Activated CD4-positive, alpha-beta T cell treated with anti-CD3 and anti-CD28 coated beads for 36 hours (primary cell): ENCODE results near the gene HEATR5B. TPM values are rescaled to one million over a fixed set of nuclear protein-coding genes. Genes with fewer than 3 reads are reported as not detected.
A peak's percentile ranks its signal among the peaks of the same experiment; 100 is the strongest.
"Not testable (repeated sequence)": the region's sequence is repeated elsewhere in the genome, so short reads cannot be mapped to it uniquely, and the experiment has no call there.

Experiments used
- ATAC-seq: fragments of 200-7000 bp; cut with Tn5 transposase; one replicate; pipeline ENCODE4 v1.10.0; 2021; ENCODE audit warnings: mild to moderate bottlenecking, moderate library complexity
- CTCF ChIA-PET: fragments of 350-600 bp; sonication (Branson Sonifier 250); formaldehyde crosslinking; loops from one replicate; lab custom pipeline; 2021; ENCODE audit warnings: antibody characterized with exemption; lab: Charles Lee
- POLR2A ChIA-PET: fragments of 350-600 bp; sonication (Branson Sonifier 250); formaldehyde crosslinking; loops from one replicate; lab custom pipeline; 2021; ENCODE audit warnings: antibody characterized with exemption, inconsistent platforms; lab: Charles Lee
- DNase-seq: peaks from one replicate; pipeline ENCODE4 v3.0.0-alpha.2; 2020
- H3K27ac Mint-ChIP-seq: one replicate; pipeline ENCODE4 v1.8.0; 2021; ENCODE audit warnings: mixed read lengths
- H3K27me3 Mint-ChIP-seq: one replicate; pipeline ENCODE4 v1.8.0; 2021; ENCODE audit warnings: mixed read lengths
- H3K36me3 Mint-ChIP-seq: one replicate; pipeline ENCODE4 v1.8.0; 2021; ENCODE audit warnings: low read depth, mixed read lengths
- H3K4me1 Mint-ChIP-seq: one replicate; pipeline ENCODE4 v1.8.0; 2021; ENCODE audit warnings: mixed read lengths
- H3K4me3 Mint-ChIP-seq: one replicate; pipeline ENCODE4 v1.8.0; 2021; ENCODE audit warnings: mild to moderate bottlenecking, moderate library complexity, mixed read lengths
- H3K9me3 Mint-ChIP-seq: one replicate; pipeline ENCODE4 v1.8.0; 2021; ENCODE audit warnings: low read depth, mixed read lengths
- intact Hi-C, 2 experiments: fragments of 100-400 bp; cut with DNase I in 1 of 2; cut with micrococcal nuclease in 1 of 2; formaldehyde crosslinking; loops; one replicate each; pipeline versions ENCODE4 v1.14.2 to v1.15.1; 2022 to 2024; cut with DNase I, micrococcal nuclease
- total RNA-seq, 2 experiments: library from RNA; stranded (reverse); gene quantifications; one replicate each; pipeline ENCODE4 v1.2.3, GENCODE V29; 2021

The HEATR5B gene
- total RNA-seq, 2 experiments from 2014 or later = 15.2 TPM

GRCh38 chr2:36960773-36961172 is 123.4 kb downstream of the HEATR5B start:
- peaks cover 17% of the 10 kb centered on the region for H3K36me3 Mint-ChIP-seq
- CTCF ChIA-PET = interaction anchor here (0.5 kb wide), 1 partner anchor 1136 kb away, joined by 3 read pairs; no protein-coding TSS in a partner anchor

DNA sequence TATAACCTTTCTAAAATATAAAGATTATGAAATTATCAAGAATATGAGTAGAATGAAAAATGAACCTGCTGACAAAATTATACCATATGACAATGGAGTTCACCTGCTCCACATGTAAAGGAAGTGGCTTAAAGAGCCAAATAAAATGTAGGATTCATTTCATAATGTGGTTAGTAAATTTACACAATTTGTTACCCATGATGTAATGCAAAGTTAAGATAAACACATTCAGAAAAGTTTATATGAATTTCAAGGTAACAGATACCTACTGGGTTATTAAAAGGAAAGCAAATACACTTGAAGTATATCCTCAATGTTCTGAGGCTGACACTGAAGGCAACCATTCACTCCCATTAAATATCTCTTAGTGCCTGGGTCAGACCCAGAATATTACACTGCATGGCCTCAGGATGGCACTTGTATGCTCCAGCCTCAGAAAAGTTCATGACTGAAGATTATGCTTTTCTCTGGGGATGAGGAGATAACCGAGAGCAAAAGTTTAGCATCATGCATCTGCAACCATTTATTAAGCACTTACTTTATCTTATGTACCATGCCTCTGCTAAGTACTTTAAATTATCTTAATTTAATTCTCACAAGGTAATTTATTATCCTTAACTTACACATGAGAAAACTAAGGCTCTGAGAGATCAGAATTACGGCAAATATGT is 124.0 kb downstream of the HEATR5B start:
- no peaks in the 10 kb centered on the region for H3K9me3 Mint-ChIP-seq
- no peak for ATAC-seq
- POLR2A ChIA-PET = no interaction called here
- H3K27ac Mint-ChIP-seq = no peak overlapping the region
- H3K36me3 Mint-ChIP-seq = peaks cover 15% of the 10 kb centered on the region
- no peaks in the 10 kb centered on the region for H3K27me3 Mint-ChIP-seq
- intact Hi-C loops = no loop called here
- H3K4me1 Mint-ChIP-seq = peaks cover 70% of the 10 kb centered on the region
- CTCF ChIA-PET = interaction anchor here (0.5 to 0.6 kb wide), 2 partner anchors 1137 to 1775 kb away, joined by 3 read pairs; no protein-coding TSS in a partner anchor
- no peak overlapping the region for H3K4me3 Mint-ChIP-seq
- DNase-seq = no peak

More at GRCh38 chr2:36960773-36961172, 123.4 kb downstream of the HEATR5B start:
- POLR2A ChIA-PET = no interaction called here
- Mint-ChIP-seq H3K27me3 (no peaks in the 10 kb centered on the region), H3K4me1 (peaks cover 72% of the 10 kb centered on the region), H3K27ac (no peak overlapping the region), H3K9me3 (no peaks in the 10 kb centered on the region), H3K4me3 (no peak overlapping the region)
- DNase-seq (no peak), ATAC-seq (no peak)
- intact Hi-C loops = no loop called here

DNA sequence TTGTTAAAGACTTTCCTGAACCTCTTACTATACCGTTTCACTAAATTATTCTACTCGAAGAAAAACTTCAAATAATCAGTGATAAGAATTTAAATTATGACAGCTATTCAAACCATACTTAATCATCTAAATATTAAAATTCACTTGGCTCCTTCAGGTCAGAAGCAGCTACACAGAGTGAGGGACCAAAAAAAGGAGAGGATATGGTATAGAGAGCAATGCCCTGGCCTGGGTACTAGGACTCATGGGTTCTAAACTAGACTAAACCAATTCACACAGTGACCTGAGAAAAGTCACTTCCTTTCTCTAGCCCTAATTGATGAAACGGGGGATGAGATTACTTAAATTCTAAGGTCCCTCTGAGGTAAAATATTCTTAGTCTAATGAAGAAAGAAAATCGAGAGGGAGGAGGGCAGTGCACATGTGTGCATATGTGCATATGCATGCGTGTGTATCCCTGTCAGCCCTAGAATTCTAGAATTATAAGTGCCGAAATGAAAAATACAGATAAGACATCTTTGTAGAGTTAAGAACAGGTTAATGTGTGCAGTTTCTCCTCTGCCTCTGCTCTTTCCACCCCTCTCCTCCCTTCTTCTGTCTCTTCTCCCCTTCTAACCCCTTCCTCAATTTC is 129.1 kb downstream of the HEATR5B start:
- no peak for ATAC-seq
- H3K27me3 Mint-ChIP-seq = no peaks in the 10 kb centered on the region
- H3K4me1 Mint-ChIP-seq = peaks cover 51% of the 10 kb centered on the region
- peaks cover 12% of the 10 kb centered on the region for H3K36me3 Mint-ChIP-seq
- ChIA-PET CTCF (no interaction called here), POLR2A (no interaction called here)
- intact Hi-C loops = no loop called here
- no peak overlapping the region for H3K27ac Mint-ChIP-seq
- H3K9me3 Mint-ChIP-seq = no peaks in the 10 kb centered on the region
- no peak for DNase-seq
- no peak overlapping the region for H3K4me3 Mint-ChIP-seq

DNA sequence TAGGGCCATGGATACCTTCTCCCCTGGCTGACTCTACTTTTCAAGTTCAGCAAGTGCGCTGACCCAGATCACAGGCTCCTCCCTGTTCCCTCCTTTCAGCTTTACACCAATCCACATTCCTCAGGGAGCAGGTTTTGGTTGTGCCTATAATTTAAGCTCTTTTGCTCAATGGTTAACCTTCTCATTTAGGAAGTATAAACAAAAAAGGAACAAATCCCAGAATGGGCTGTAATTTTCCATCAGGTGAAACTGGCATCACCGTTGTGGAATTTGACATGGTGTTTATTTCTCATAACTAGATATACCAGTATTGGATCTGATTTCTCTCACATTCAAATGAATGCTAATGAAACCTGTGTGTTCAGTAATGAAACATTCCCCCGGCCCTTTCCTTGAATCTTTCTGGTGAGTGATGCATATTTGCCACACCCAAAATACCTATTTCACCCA is 131.4 kb downstream of the HEATR5B start:
- ChIA-PET POLR2A (no interaction called here), CTCF (no interaction called here)
- Mint-ChIP-seq H3K36me3 (peaks cover 9% of the 10 kb centered on the region), H3K4me3 (no peak overlapping the region), H3K27me3 (no peaks in the 10 kb centered on the region), H3K9me3 (no peaks in the 10 kb centered on the region), H3K4me1 (peaks cover 41% of the 10 kb centered on the region), H3K27ac (no peak overlapping the region)
- intact Hi-C loops = no loop called here
- ATAC-seq (no peak), DNase-seq (no peak)

DNA sequence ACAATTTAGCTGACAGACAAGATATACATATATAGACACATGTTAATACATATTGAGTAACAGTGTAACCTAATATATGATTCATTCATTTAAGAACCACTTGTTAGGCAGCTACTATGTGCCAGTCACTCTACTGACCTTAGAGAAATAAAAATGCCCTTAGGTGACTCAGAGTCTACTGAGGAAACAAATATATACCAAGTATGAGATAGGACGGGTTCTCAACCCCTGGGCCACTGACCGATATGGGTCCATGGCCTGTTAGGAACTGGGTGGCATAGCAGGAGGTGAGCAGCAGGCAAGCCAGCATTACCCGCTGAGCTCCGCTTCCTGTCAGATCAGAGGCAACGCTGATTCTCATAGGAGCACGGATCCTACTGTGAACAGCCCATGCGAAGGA is 132.6 kb downstream of the HEATR5B start:
- no peak overlapping the region for H3K4me3 Mint-ChIP-seq
- no peaks in the 10 kb centered on the region for H3K9me3 Mint-ChIP-seq
- DNase-seq (no peak), ATAC-seq (peak; percentile 33)
- intact Hi-C loops = no loop called here
- H3K4me1 Mint-ChIP-seq = peaks cover 36% of the 10 kb centered on the region
- ChIA-PET POLR2A (no interaction called here), CTCF (interaction anchor here (0.5 to 0.6 kb wide), 2 partner anchors 30 to 104 kb away, joined by 3 to 6 read pairs; no protein-coding TSS in a partner anchor)
- H3K27me3 Mint-ChIP-seq = no peaks in the 10 kb centered on the region
- H3K27ac Mint-ChIP-seq = no peak overlapping the region
- peaks cover 4% of the 10 kb centered on the region for H3K36me3 Mint-ChIP-seq

DNA sequence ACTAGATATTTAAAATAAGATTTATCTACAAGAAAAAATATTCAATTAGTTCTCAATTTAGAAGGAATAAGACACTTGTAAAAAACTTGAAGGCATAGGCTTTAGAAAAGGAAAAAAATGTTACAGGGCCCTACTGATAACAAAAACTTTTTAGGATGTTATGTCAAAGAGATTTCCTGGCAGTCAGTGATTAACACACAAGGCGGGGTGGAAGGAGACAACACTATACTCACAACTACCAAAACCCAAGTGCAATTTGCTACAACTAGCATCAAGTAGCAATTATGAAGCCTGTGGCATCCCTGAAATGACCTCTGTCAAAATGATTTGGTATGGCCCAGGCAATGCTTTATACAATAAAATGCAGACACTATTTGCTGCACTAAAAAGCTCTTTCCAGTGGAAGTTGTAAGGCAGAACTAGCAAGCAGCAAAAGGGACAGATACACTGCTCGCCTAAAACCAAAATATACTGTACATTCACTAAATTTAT is 133.1 kb downstream of the HEATR5B start:
- DNase-seq (no peak), ATAC-seq (no peak)
- ChIA-PET CTCF (interaction anchor here (0.5 kb wide), 1 partner anchor 30 kb away, joined by 6 read pairs; no protein-coding TSS in a partner anchor), POLR2A (interaction anchor here (0.9 kb wide), 1 partner anchor 10 kb away, joined by 7 read pairs; no protein-coding TSS in a partner anchor)
- Mint-ChIP-seq H3K4me3 (no peak overlapping the region), H3K36me3 (peaks cover 4% of the 10 kb centered on the region), H3K27ac (no peak overlapping the region), H3K4me1 (peaks cover 33% of the 10 kb centered on the region), H3K27me3 (no peaks in the 10 kb centered on the region), H3K9me3 (no peaks in the 10 kb centered on the region)
- intact Hi-C loops = no loop called here

DNA sequence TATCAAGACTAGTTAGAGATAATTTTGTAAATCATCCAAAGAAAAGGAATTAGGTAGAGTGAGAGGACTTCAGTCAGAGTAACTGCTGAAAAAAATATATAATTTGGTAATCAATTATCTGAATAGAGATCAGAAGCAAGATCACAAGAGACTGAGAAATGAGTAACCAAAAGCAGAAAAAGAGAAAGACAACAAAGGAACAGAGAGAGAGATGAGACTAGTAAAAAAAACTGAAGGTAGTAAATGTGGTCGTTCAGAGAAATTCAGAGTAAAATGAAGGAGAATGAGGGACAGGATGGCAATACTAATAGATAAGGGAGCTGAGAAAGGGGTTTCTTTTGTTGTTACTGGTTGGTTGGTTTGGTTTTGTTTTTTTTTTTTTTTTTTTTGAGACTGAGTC is 134.3 kb downstream of the HEATR5B start:
- no peak overlapping the region for H3K4me3 Mint-ChIP-seq
- peak overlapping the region; percentile 79 for H3K27ac Mint-ChIP-seq
- H3K27me3 Mint-ChIP-seq = no peaks in the 10 kb centered on the region
- H3K36me3 Mint-ChIP-seq = peaks cover 4% of the 10 kb centered on the region
- ATAC-seq (peak; percentile 33), DNase-seq (no peak)
- peaks cover 30% of the 10 kb centered on the region for H3K4me1 Mint-ChIP-seq
- H3K9me3 Mint-ChIP-seq = no peaks in the 10 kb centered on the region
- CTCF ChIA-PET = no interaction called here
- intact Hi-C loops = no loop called here
- POLR2A ChIA-PET = no interaction called here

DNA sequence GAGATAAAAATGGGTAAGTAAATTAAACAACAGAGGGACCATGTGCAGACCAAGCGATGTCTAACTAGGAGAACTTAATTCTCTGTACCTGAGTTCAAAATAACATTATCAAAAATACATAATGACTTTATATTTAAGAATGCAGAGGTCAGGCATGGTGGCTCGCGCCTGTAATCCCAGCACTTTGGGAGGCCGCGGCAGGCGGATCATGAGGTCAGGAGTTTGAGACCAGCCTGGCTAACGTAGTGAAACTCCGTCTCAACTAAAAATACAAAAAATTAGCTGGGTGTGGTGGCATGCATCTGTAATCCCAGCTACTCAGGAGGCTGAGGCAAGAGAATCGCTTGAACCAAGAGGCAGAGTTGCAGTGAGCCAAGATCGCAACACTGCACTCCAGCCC is 138.9 kb downstream of the HEATR5B start:
- H3K27me3 Mint-ChIP-seq, ATAC-seq, H3K36me3 Mint-ChIP-seq: not testable (repeated sequence)

GRCh38 chr2:36941867-36942266 is 142.3 kb downstream of the HEATR5B start:
- intact Hi-C loops = no loop called here
- Mint-ChIP-seq H3K9me3 (no peaks in the 10 kb centered on the region), H3K27ac (no peak overlapping the region), H3K4me1 (peaks cover 4% of the 10 kb centered on the region), H3K4me3 (no peak overlapping the region), H3K27me3 (no peaks in the 10 kb centered on the region), H3K36me3 (no peaks in the 10 kb centered on the region)
- ATAC-seq (no peak), DNase-seq (no peak)
- ChIA-PET POLR2A (interaction anchor here (1.1 kb wide), 1 partner anchor 9 kb away, joined by 7 read pairs; no protein-coding TSS in a partner anchor), CTCF (interaction anchor here (0.9 kb wide), 1 partner anchor 17 kb away, joined by 3 read pairs; no protein-coding TSS in a partner anchor)

More for the DNA sequence above, 138.9 kb downstream of the HEATR5B start:
- H3K27ac Mint-ChIP-seq, POLR2A ChIA-PET, H3K9me3 Mint-ChIP-seq, H3K4me3 Mint-ChIP-seq, DNase-seq, intact Hi-C loops: not testable (repeated sequence)
- peaks cover 12% of the 10 kb centered on the region for H3K4me1 Mint-ChIP-seq
- CTCF ChIA-PET = interaction anchor here (0.6 kb wide), 1 partner anchor 14 kb away, joined by 4 read pairs; no protein-coding TSS in a partner anchor

- H3K36me3 Mint-ChIP-seq, intact Hi-C loops, CTCF ChIA-PET, H3K4me3 Mint-ChIP-seq, H3K27me3 Mint-ChIP-seq, POLR2A ChIA-PET, H3K9me3 Mint-ChIP-seq, ATAC-seq, H3K27ac Mint-ChIP-seq, DNase-seq: not testable (repeated sequence)
- H3K4me1 Mint-ChIP-seq = peaks cover 13% of the 10 kb centered on the region
These were observed 147.6 kb downstream of the HEATR5B start for GRCh38 chr2:36936526-36936925.

DNA sequence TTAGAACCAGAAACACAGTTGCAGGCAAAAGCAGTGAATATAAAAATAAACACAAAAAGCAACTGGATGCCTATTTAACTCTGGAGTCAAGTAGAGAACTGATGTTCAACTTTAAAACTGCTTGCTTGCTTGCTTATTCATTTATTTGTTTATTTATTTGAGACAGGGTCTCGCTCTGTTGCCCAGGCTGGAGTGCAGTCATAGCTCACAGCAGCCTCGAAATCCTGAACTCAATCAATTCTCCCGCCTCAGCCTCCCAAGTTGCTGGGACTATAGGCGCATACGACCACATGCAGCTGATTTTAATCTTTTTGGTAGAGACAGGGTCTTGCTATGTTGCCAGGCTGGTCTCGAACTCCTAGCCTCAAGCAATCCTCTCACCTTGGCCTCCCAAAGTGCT is 152.5 kb downstream of the HEATR5B start:
- intact Hi-C loops, H3K27me3 Mint-ChIP-seq, H3K36me3 Mint-ChIP-seq, H3K4me3 Mint-ChIP-seq, POLR2A ChIA-PET, H3K27ac Mint-ChIP-seq, ATAC-seq, H3K9me3 Mint-ChIP-seq, DNase-seq: not testable (repeated sequence)
- H3K4me1 Mint-ChIP-seq = peaks cover 20% of the 10 kb centered on the region
- CTCF ChIA-PET = interaction anchor here (1.0 kb wide), 1 partner anchor 147 kb away, joined by 3 read pairs; no protein-coding TSS in a partner anchor
